Measurements from ENCODE around the gene NECTIN2.
A peak's percentile ranks its signal among the peaks of the same experiment; 100 is the strongest.
"Not testable (repeated sequence)": the region's sequence is repeated elsewhere in the genome, so short reads cannot be mapped to it uniquely, and the experiment has no call there.

The NECTIN2 gene

DNA sequence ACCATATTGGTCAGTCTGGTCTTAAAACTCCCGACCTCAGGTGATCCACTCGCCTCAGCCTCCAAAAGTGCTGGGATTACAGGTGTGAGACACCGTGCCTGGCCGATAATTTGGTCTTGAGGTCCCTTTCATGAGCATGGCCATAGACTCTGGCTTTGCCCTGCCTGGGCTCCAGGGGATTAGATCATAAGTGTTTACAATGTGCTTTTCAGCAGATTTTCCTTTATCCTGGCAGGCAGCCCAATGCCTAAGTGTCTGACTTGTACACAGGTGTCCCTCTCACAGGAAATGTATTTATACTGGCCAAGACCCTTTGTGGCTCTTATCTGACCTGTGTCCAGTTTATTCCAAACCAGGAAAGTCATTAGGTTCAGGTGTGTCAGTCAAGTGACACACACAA lies 21.3 kb upstream of the NECTIN2 start:
- DNase-seq (ENCODE audit: low read depth) = no peak

DNA sequence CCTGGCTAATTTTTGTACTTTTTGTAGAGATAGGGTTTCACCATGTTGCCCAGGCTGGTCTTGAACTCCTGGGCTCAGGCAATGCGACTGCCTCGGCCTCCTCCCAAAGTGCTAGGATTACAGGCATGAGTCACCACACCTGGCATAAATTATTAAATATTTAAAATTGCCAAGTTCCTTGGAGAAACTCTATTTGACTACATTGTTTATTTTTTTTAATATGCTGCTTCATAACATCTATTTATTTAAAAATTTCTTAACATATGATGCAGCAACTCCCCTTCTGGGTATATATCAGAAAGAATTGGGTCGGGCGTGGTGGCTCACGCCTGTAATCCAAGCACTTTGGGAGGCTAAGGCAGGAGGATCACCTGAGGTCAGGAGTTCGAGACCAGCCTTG lies 13.2 kb upstream of the NECTIN2 start:
- not testable (repeated sequence) for H3K4me3 ChIP-seq (ENCODE audit: low read depth, low read length); DNase-seq (ENCODE audit: low read depth)

More for the DNA sequence above, 21.3 kb upstream of the NECTIN2 start:
- TF ChIP-seq, protein P1, sequence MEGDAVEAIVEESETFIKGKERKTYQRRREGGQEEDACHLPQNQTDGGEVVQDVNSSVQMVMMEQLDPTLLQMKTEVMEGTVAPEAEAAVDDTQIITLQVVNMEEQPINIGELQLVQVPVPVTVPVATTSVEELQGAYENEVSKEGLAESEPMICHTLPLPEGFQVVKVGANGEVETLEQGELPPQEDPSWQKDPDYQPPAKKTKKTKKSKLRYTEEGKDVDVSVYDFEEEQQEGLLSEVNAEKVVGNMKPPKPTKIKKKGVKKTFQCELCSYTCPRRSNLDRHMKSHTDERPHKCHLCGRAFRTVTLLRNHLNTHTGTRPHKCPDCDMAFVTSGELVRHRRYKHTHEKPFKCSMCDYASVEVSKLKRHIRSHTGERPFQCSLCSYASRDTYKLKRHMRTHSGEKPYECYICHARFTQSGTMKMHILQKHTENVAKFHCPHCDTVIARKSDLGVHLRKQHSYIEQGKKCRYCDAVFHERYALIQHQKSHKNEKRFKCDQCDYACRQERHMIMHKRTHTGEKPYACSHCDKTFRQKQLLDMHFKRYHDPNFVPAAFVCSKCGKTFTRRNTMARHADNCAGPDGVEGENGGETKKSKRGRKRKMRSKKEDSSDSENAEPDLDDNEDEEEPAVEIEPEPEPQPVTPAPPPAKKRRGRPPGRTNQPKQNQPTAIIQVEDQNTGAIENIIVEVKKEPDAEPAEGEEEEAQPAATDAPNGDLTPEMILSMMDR (IDR thresholded peaks at IDR 0.05; ENCODE audit: control insufficient read depth, extremely low read depth, insufficient read depth) = no peak
- H3K4me3 ChIP-seq (ENCODE audit: low read depth, low read length) = no peak overlapping the region

DNA sequence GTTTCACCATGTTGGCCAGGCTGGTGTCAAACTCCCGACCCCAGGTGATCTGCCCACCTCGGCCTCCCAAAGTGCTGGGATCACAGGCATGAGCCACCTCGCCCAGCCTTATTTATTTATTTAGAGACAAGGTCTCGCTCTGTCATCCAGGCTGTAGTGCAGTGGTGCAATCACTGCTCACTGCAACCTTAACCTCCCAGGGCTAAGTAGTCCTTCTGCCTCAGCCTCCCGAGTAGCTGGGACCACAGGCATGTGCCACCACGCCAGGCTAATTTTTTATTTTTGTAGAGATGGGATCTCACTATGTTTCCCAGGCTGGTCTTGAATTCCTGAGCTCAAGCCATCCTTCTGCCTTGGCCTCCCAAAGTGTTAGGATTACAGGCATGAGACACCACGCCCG lies 11.7 kb upstream of the NECTIN2 start:
- DNase-seq (ENCODE audit: low read depth); H3K4me3 ChIP-seq (ENCODE audit: low read depth, low read length): not testable (repeated sequence)

DNA sequence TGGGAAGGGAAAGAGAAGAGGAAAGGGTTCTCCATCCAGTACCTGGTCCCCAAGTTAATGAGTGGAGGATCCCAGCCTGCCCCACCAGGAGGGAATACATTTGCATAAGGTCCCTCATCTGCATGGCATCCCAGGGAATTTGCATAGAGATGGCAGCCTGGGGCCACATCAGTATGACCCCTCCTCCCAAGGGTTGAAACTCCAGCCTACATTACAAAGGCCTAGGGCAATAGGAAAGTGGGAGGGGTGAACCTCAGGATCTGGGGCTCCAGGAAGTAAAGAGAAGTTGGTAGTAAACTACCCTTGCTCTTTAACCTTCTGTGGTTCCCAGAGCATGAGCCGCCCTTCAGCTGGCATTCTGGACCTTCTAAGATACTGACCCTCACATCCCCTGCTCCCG lies 6.8 kb upstream of the NECTIN2 start:
- no peak for DNase-seq (ENCODE audit: low read depth)
- H3K4me3 ChIP-seq (ENCODE audit: low read depth, low read length) = no peak overlapping the region
- TF ChIP-seq, protein P1 (IDR thresholded peaks at IDR 0.05; ENCODE audit: control insufficient read depth, extremely low read depth, insufficient read depth) = no peak

DNA sequence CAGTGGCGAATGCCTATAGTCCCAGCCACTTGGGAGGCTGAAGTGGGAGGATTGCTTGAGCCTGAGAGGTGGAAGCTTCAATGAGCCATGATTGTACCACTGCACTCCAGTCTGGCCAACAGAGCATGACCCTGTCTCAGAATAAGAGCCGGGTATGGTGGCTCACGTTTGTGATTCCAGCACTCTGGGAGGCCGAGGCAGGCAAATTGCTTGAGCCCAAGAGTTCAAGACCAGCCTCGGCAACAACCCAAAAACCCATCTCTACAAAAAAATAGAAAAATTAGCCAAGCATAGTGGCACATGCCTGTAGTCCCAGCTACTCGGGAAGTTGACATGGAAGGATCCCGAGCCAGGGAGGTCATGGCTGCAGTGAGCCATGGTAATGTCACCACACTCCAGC lies 5.3 kb upstream of the NECTIN2 start:
- DNase-seq (ENCODE audit: low read depth) = no peak
- TF ChIP-seq, protein P1 (IDR thresholded peaks at IDR 0.05; ENCODE audit: control insufficient read depth, extremely low read depth, insufficient read depth) = no peak
- H3K4me3 ChIP-seq (ENCODE audit: low read depth, low read length) = no peak overlapping the region

DNA sequence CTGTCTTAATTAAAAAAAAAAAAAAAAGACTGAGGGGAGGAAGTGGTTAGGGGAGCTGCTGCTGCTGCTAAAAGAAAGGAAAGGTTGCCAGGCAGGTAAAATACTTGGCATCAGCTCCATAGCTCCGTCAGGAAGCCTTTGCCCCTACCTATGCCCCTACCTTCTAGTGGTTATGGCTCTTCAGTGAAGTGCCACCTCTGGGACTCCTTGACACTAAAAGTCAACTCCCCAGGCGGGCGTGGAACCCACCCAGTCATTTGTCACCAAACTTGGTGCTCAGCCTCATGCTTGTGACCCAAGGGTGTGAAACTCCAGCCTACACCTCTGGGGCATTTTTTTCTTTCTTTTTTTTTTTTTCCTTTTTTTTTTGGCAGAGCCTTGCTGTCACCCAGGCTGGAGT lies 4.9 kb upstream of the NECTIN2 start:
- no peak overlapping the region for H3K4me3 ChIP-seq (ENCODE audit: low read depth, low read length)
- no peak for DNase-seq (ENCODE audit: low read depth)
- TF ChIP-seq, protein P1 (IDR thresholded peaks at IDR 0.05; ENCODE audit: control insufficient read depth, extremely low read depth, insufficient read depth) = no peak

DNA sequence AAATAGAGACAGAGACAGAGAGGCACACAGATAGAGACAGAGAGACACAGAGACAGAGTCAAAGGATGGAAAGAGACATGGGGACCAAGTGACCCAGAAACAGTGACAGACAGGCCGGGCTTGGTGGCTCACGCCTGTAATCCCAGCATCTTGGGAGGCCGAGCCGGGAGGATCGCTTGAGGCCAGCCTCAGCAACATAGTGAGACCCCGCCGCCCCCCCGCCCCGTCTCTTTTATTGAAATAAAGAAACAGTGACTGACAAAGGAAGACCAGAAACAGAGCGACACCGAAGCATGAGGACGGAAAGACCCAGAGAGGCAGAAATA lies 848 bp upstream of the NECTIN2 start:
- DNase-seq (ENCODE audit: low read depth) = no peak
- peak overlapping the region; percentile 40 for H3K4me3 ChIP-seq (ENCODE audit: low read depth, low read length)
- TF ChIP-seq, protein P1 (IDR thresholded peaks at IDR 0.05; ENCODE audit: control insufficient read depth, extremely low read depth, insufficient read depth) = no peak

DNA sequence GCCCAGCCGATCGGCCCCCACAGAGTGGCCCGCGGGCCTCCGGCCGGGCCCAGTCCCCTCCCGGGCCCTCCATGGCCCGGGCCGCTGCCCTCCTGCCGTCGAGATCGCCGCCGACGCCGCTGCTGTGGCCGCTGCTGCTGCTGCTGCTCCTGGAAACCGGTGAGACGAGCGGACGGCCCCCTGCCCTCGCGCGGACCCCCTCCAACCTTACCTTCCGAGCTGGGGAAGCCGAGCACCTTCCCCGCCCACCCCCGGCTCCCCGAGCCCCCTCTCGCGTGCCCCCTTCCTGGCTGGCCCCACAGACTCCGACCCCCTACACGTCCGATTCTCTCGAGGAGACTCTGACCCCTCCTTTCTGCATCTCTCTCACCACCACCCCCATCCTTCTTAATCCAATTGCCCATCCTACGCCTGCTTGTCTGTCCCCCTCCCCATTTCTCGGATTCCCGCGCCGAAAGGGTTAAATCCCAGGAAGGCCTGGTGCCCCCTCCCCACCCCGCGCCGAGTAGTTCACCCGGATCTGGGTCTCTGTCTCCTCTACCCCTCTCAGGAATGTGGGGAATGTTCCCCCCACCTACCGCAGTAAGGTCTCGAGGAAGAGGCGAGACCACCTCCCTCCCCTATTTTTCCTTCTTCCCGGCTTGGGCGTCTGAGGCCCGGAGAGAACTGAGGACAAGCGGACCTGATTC lies 502 bp downstream of the NECTIN2 start:
- no peak for DNase-seq (ENCODE audit: low read depth)
- TF ChIP-seq, protein P1 (IDR thresholded peaks at IDR 0.05; ENCODE audit: control insufficient read depth, extremely low read depth, insufficient read depth) = no peak
- H3K4me3 ChIP-seq (ENCODE audit: low read depth, low read length) = peak overlapping the region; percentile 83

Measured in LNCaP clone FGC (cell line).